HG02973 (cell line): ENCODE data around the gene ZFP14.
"Not testable (repeated sequence)": the region's sequence is repeated elsewhere in the genome, so short reads cannot be mapped to it uniquely, and the experiment has no call there.

ENCODE experiments used
- ATAC-seq: cut with Tn5 transposase; IDR thresholded peaks from one replicate; pipeline ENCODE4 v1.9.1; 2021; ENCODE audit warnings: moderate library complexity; ENCODE audit not compliant: unreplicated experiment

ZFP14 gene

GRCh38 chr19:36331353-36332228 is 47.4 kb downstream of the ZFP14 start:
- ATAC-seq = peak; percentile 63

DNA sequence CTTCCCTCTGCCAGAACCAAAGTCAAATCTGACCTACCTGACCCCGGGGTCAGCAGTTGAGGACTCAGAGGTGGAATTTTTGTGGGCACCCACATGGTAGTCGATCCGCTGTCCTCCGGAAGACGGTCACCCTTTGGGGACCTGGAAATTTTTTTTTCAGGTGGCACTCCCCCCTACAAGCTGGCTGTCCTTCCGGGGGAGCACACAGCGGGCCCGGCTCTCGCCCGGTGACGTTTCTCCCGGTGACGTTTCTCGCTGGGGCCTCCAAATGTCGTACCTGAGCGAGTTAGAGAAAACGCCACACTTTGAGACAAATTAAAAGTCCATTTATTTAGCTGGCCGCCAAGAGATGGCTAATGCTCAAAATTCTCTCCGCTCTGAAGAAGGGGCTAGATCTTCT is 48.8 kb downstream of the ZFP14 start:
- ATAC-seq = no peak

GRCh38 chr19:36329534-36329933 is 49.5 kb downstream of the ZFP14 start:
- ATAC-seq = not testable (repeated sequence)

GRCh38 chr19:36326649-36327048 is 52.4 kb downstream of the ZFP14 start:
- not testable (repeated sequence) for ATAC-seq

- not testable (repeated sequence) for ATAC-seq
Observed at GRCh38 chr19:36315164-36315563, 63.8 kb downstream of the ZFP14 start.

DNA sequence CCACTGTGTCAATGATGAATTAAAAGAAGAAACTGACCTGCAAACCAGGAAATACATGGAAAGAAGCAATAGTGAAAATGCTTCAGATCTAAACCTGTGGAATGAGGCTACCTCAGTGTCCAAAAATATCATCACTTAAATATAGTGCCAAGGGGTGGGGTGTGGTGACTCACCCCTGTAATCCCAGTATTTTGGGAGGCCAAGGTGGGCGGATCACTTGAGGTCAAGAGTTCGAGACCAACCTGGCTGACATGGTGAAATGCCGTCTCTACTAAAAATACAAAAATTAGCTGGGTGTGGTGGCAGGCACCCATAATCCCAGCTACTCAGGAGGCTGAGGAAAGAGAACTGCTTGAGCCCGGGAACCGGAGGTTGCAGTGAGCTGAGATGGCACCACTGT is 64.9 kb downstream of the ZFP14 start:
- ATAC-seq = not testable (repeated sequence)

- not testable (repeated sequence) for ATAC-seq
Observed at GRCh38 chr19:36311098-36311760, 67.8 kb downstream of the ZFP14 start.

DNA sequence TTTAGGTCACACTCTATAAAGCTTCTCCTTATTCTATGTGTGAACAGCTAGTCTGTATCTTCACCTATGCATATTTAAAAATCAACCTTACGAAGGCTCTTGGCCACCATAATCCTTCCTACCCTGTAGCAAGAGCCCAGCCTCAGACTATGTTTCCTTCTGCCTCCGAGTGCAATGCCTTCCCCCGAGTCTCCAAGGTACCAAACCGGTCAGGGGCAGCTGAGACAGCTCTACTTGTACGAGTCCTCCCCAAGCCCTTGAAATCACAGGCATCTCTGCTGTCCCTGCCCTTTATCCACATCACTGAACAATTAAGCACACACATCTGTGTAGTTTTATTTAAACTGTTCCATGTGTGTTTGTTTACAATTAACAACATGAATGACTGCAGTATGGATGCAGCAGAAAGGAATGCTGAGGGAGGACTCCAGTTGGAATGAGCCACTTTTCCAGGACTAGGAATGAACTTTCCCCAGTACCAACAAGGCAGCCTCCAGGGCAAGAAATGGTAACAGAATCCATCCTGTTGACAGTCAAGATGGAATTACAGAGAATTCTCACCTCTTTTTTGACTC is 68.5 kb downstream of the ZFP14 start:
- not testable (repeated sequence) for ATAC-seq

DNA sequence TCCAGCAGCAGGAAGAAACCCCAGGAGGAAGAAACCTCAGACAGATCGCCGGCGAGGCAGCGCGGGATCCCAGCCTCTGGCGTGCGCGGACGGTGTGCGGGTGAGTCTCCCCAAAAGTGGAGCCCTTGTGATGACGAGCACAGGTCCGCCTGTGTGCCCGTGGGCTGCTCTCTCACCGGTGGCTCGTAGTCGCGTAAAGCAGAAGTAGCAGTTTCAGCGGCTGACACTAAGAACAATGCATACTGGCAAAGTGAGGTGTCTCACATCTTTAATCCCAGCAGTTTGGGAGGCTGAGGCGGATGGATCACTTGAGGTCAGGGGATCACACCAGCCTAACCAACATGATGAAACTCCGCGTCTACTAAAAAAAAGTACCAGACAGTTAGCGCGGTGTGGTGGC is 69.2 kb downstream of the ZFP14 start:
- not testable (repeated sequence) for ATAC-seq

GRCh38 chr19:36309309-36309708 is 69.7 kb downstream of the ZFP14 start:
- ATAC-seq = not testable (repeated sequence)

DNA sequence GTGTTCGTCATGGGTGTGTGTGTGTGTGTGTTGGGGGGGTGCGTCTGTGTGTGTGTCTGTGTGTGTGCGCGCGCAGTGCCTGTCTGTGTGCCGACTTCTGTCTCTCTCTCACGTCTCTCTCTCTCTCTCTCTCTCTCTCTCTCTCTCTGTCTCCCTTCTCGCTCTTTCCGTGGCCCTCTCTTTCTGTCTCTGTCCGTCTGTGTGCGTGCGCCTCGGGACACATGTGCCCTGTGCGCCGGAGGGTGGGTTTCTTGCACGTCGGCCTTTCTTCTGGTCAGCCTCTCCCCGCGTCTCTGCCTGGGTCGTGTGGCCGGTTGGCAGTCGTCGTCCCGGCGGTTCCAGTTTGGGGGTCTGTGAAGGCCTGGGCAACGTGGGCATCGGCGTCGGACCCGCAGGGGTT is 86.7 kb downstream of the ZFP14 start:
- ATAC-seq = not testable (repeated sequence)
